SH-SY5Y (cell line): Measurements from ENCODE around the gene PHKG1.

Experiments used
- GATA2 ChIP-seq: IDR thresholded peaks from 2 replicates; pipeline ENCODE4 v1.6.1; 2011; ENCODE audit warnings: mild to moderate bottlenecking, low read depth, low read length
- GATA3 ChIP-seq: IDR thresholded peaks from 2 replicates; pipeline ENCODE4 v1.6.1; 2011; ENCODE audit warnings: low read depth, mild to moderate bottlenecking, low read length, moderate library complexity

GRCh38 chr7:56083150-56083785 is 9.5 kb downstream of the PHKG1 start:
- TF ChIP-seq GATA2 (0 out of 2 replicates have a peak, but pooled peaks have one; percentile 18), GATA3 (no peak)
